Hepatocyte (in vitro differentiated cells): Measurements from ENCODE around the gene ZNF212. TPM values are rescaled to one million over a fixed set of nuclear protein-coding genes. Genes with fewer than 3 reads are reported as not detected.

ENCODE experiments used
- DNase-seq: peaks from one replicate; pipeline ENCODE4 v3.0.0-alpha.2; 2016; ENCODE audit warnings: low spot score
- H2AFZ ChIP-seq: fragments of 200-600 bp; sonication (generic); 2 replicates; pipeline ENCODE4 v1.6.0; 2016; ENCODE audit warnings: antibody characterized with exemption, mild to moderate bottlenecking
- H3K27ac ChIP-seq: fragments of 200-600 bp; sonication (generic); 2 replicates; pipeline ENCODE4 v1.5.1; 2016; ENCODE audit warnings: mild to moderate bottlenecking
- H3K27me3 ChIP-seq: fragments of 200-600 bp; sonication (generic); 2 replicates; pipeline ENCODE4 v1.6.1; 2016
- H3K36me3 ChIP-seq: fragments of 200-600 bp; sonication (generic); replicated peaks from 2 replicates; pipeline ENCODE4 v1.5.1; 2016; ENCODE audit warnings: low read depth; ENCODE audit not compliant: insufficient read depth
- H3K4me1 ChIP-seq: fragments of 200-600 bp; sonication (generic); 2 replicates; pipeline ENCODE4 v1.5.1; 2016; ENCODE audit warnings: mild to moderate bottlenecking, moderate library complexity; ENCODE audit not compliant: insufficient read depth
- H3K4me2 ChIP-seq: fragments of 200-600 bp; sonication (generic); 2 replicates; pipeline ENCODE4 v1.6.0; 2016
- H3K4me3 ChIP-seq: fragments of 200-600 bp; sonication (generic); 2 replicates; pipeline ENCODE4 v1.5.1; 2016; ENCODE audit warnings: mild to moderate bottlenecking
- H3K79me2 ChIP-seq: fragments of 200-600 bp; sonication (generic); 2 replicates; pipeline ENCODE4 v1.6.0; 2017; ENCODE audit warnings: mild to moderate bottlenecking
- H3K9me2 ChIP-seq: fragments of 200-600 bp; sonication (generic); replicated peaks from 2 replicates; pipeline ENCODE4 v1.6.0; 2017; ENCODE audit warnings: mild to moderate bottlenecking; ENCODE audit not compliant: insufficient read depth
- H3K9me3 ChIP-seq: fragments of 200-600 bp; sonication (generic); 2 replicates; pipeline ENCODE4 v1.5.1; 2016; ENCODE audit warnings: low read depth, mild to moderate bottlenecking
- H4K20me1 ChIP-seq: fragments of 200-600 bp; sonication (generic); 2 replicates; pipeline ENCODE4 v1.6.0; 2016; ENCODE audit warnings: mild to moderate bottlenecking; ENCODE audit not compliant: insufficient read depth, poor library complexity, severe bottlenecking
- CTCF ChIP-seq: fragments of 200-600 bp; sonication (generic); IDR thresholded peaks from 2 replicates; pipeline ENCODE4 v1.5.1; 2016; ENCODE audit warnings: antibody characterized with exemption, mild to moderate bottlenecking; ENCODE audit not compliant: poor library complexity
- EZH2 ChIP-seq: fragments of 200-600 bp; sonication (generic); IDR thresholded peaks from 2 replicates; pipeline ENCODE4 v1.6.1; 2016; ENCODE audit warnings: antibody characterized with exemption, mild to moderate bottlenecking, borderline replicate concordance
- EZH2phosphoT487 ChIP-seq: fragments of 200-600 bp; sonication (generic); IDR thresholded peaks from one replicate; pipeline ENCODE4 v1.6.1; 2018; ENCODE audit warnings: antibody characterized with exemption, mild to moderate bottlenecking, low read depth, moderate library complexity; ENCODE audit not compliant: unreplicated experiment, severe bottlenecking
- WGBS: methylation state at CpG from one replicate; pipeline ENCODE4 v1.1.6; 2016; ENCODE audit warnings: low lambda C conversion rate; ENCODE audit errors: missing lambda C conversion rate; 5-methylcytosine and 5-hydroxymethylcytosine counted together
- polyA plus RNA-seq: library from polyadenylated mRNA; unstranded; fragments of >200 nt; fragmentation: Nextera tagmentation; extraction: Ambion mirVana; gene quantifications from 2 replicates; pipeline ENCODE4 v1.2.1, GENCODE V29; 2016
- total RNA-seq: library from RNA; depleted of rRNA; stranded (reverse); fragments of >200 nt; gene quantifications from 2 replicates; pipeline ENCODE4 v1.2.3, GENCODE V29; 2014

The ZNF212 gene
- total and polyA plus RNA-seq, 2 experiments from 2014 or later: 4.6 to 9.9 TPM

- Histone ChIP-seq H3K4me1 (peaks cover 5% of the 10 kb centered on the region), H3K79me2 (no peaks in the 10 kb centered on the region), H3K9me2 (no peaks in the 10 kb centered on the region), H3K4me2 (no peak overlapping the region), H2AFZ (no peak overlapping the region), H3K27ac (no peak overlapping the region), H3K36me3 (no peaks in the 10 kb centered on the region), H3K9me3 (no peaks in the 10 kb centered on the region), H3K4me3 (no peak overlapping the region), H3K27me3 (no peaks in the 10 kb centered on the region), H4K20me1 (no peaks in the 10 kb centered on the region)
- WGBS: 100% methylated on average over 4 of the region's 4 CpGs
- DNase-seq: no peak
- TF ChIP-seq CTCF (no peak), EZH2 (no peak), EZH2phosphoT487 (no peak)
These were observed 50.4 kb downstream of the ZNF212 start for GRCh38 chr7:149289856-149290255.

GRCh38 chr7:149291036-149291780 is 51.8 kb downstream of the ZNF212 start:
- Histone ChIP-seq H3K9me2 (no peaks in the 10 kb centered on the region), H2AFZ (no peak overlapping the region), H3K4me1 (no peaks in the 10 kb centered on the region), H4K20me1 (no peaks in the 10 kb centered on the region), H3K4me2 (no peak overlapping the region), H3K27ac (no peak overlapping the region), H3K9me3 (no peaks in the 10 kb centered on the region), H3K36me3 (no peaks in the 10 kb centered on the region), H3K27me3 (no peaks in the 10 kb centered on the region), H3K79me2 (no peaks in the 10 kb centered on the region), H3K4me3 (no peak overlapping the region)
- no peak for DNase-seq
- WGBS: 90% methylated on average over 13 of the region's 13 CpGs
- TF ChIP-seq EZH2: no peak
- TF ChIP-seq EZH2phosphoT487: no peak
- no peak for TF ChIP-seq CTCF

- no peaks in the 10 kb centered on the region for H3K9me2 ChIP-seq
- no peaks in the 10 kb centered on the region for H3K9me3 ChIP-seq
- H2AFZ ChIP-seq: no peak overlapping the region
- H3K27ac ChIP-seq: no peak overlapping the region
- 90% methylated on average over 16 of the region's 16 CpGs for WGBS
- no peaks in the 10 kb centered on the region for H3K4me1 ChIP-seq
- no peaks in the 10 kb centered on the region for H3K27me3 ChIP-seq
- H3K4me3 ChIP-seq: no peak overlapping the region
- no peak for DNase-seq
- TF ChIP-seq EZH2 (no peak), EZH2phosphoT487 (no peak), CTCF (no peak)
- H3K79me2 ChIP-seq: no peaks in the 10 kb centered on the region
- H4K20me1 ChIP-seq: no peaks in the 10 kb centered on the region
- H3K36me3 ChIP-seq: no peaks in the 10 kb centered on the region
- no peak overlapping the region for H3K4me2 ChIP-seq
These were observed 52.5 kb downstream of the ZNF212 start for GRCh38 chr7:149291781-149292461.
